ENCODE data around the gene MGST3.
"Not testable (repeated sequence)": the region's sequence is repeated elsewhere in the genome, so short reads cannot be mapped to it uniquely, and the experiment has no call there.

Gene MGST3

GRCh38 chr1:165658766-165659580, 27.9 kb downstream of the MGST3 start:
- DNase-seq (ENCODE audit: low read depth): not testable (repeated sequence)

GRCh38 chr1:165659581-165659895, 28.5 kb downstream of the MGST3 start:
- no peak for DNase-seq (ENCODE audit: low read depth)

- no peak for DNase-seq (ENCODE audit: low read depth)
Measured at GRCh38 chr1:165661703-165662102, 30.7 kb downstream of the MGST3 start.

- DNase-seq (ENCODE audit: low read depth): no peak
Measured at GRCh38 chr1:165662186-165662585, 31.2 kb downstream of the MGST3 start.

- no peak for DNase-seq (ENCODE audit: low read depth)
Measured at GRCh38 chr1:165666152-165666825, 35.3 kb downstream of the MGST3 start.

- no peak for DNase-seq (ENCODE audit: low read depth)
Measured at GRCh38 chr1:165668184-165668583, 37.1 kb downstream of the MGST3 start.

GRCh38 chr1:165671526-165671925, 40.5 kb downstream of the MGST3 start:
- no peak for DNase-seq (ENCODE audit: low read depth)

- DNase-seq (ENCODE audit: low read depth): no peak
Measured at GRCh38 chr1:165674599-165674998, 43.6 kb downstream of the MGST3 start.

GRCh38 chr1:165675794-165676193, 44.8 kb downstream of the MGST3 start:
- DNase-seq (ENCODE audit: low read depth): no peak

- no peak for DNase-seq (ENCODE audit: low read depth)
Measured at GRCh38 chr1:165678509-165678908, 47.5 kb downstream of the MGST3 start.

GRCh38 chr1:165679282-165680036, 48.4 kb downstream of the MGST3 start:
- no peak for DNase-seq (ENCODE audit: low read depth)

- DNase-seq (ENCODE audit: low read depth): no peak
Measured at GRCh38 chr1:165680303-165680702, 49.3 kb downstream of the MGST3 start.

- not testable (repeated sequence) for DNase-seq (ENCODE audit: low read depth)
Measured at GRCh38 chr1:165680773-165681172, 49.7 kb downstream of the MGST3 start.

- DNase-seq (ENCODE audit: low read depth): no peak
Measured at GRCh38 chr1:165683848-165684485, 52.9 kb downstream of the MGST3 start.

GRCh38 chr1:165686121-165686970, 55.3 kb downstream of the MGST3 start:
- DNase-seq (ENCODE audit: low read depth): no peak

- no peak for DNase-seq (ENCODE audit: low read depth)
Measured at GRCh38 chr1:165686971-165687433, 56.0 kb downstream of the MGST3 start.

- no peak for DNase-seq (ENCODE audit: low read depth)
Measured at GRCh38 chr1:165688046-165688445, 57.0 kb downstream of the MGST3 start.

GRCh38 chr1:165695031-165695430, 64.0 kb downstream of the MGST3 start:
- DNase-seq (ENCODE audit: low read depth): no peak

GRCh38 chr1:165696625-165697100, 65.6 kb downstream of the MGST3 start:
- DNase-seq (ENCODE audit: low read depth): no peak

- no peak for DNase-seq (ENCODE audit: low read depth)
Measured at GRCh38 chr1:165697491-165697880, 66.5 kb downstream of the MGST3 start.

All from stimulated activated CD8-positive, alpha-beta memory T cell treated with anti-CD3 and anti-CD28 coated beads, Interleukin-7, amount 100 ng/mL, for 24 hours (primary cell).